Nephron (organoid): ENCODE measurements around the gene APBB3.
"Not testable (repeated sequence)": the region's sequence is repeated elsewhere in the genome, so short reads cannot be mapped to it uniquely, and the experiment has no call there.

Experiments
- H3K27ac Mint-ChIP-seq, 3 experiments: 2 replicates each; pipeline ENCODE4 v1.8.0; 2020; ENCODE audit warnings: mixed read lengths in 3 of 3, mild to moderate bottlenecking in 2 of 3, moderate library complexity in 1 of 3
- H3K27me3 Mint-ChIP-seq: 2 replicates; pipeline ENCODE4 v1.8.0; 2021; ENCODE audit warnings: low read depth, mild to moderate bottlenecking, moderate library complexity, mixed read lengths
- H3K36me3 Mint-ChIP-seq: 2 replicates; pipeline ENCODE4 v1.8.0; 2020; ENCODE audit warnings: low read depth, mixed read lengths
- H3K4me1 Mint-ChIP-seq: 2 replicates; pipeline ENCODE4 v1.8.0; 2020; ENCODE audit warnings: mixed read lengths
- H3K4me3 Mint-ChIP-seq, 3 experiments: 2 replicates each; pipeline ENCODE4 v1.8.0; 2020; ENCODE audit warnings: mild to moderate bottlenecking in 3 of 3, mixed read lengths in 3 of 3, moderate library complexity in 2 of 3
- H3K9me3 Mint-ChIP-seq: 2 replicates; pipeline ENCODE4 v1.8.0; 2020; ENCODE audit warnings: mixed read lengths
- TF ChIP-seq, protein P1 (sequence below), 3 experiments: fragments of 200-600 bp; sonication (generic); IDR thresholded peaks; one replicate each; pipeline ENCODE4 v1.5.0; 2021; ENCODE audit warnings: antibody characterized with exemption in 3 of 3; ENCODE audit not compliant: unreplicated experiment in 3 of 3

Gene APBB3

GRCh38 chr5:140587495-140587894 lies 23.1 kb upstream of the APBB3 start:
- no peaks in the 10 kb centered on the region for H3K36me3 Mint-ChIP-seq
- H3K27me3 Mint-ChIP-seq = peaks cover 14% of the 10 kb centered on the region
- no peak overlapping the region for H3K4me3 Mint-ChIP-seq

GRCh38 chr5:140579188-140579747 lies 14.9 kb upstream of the APBB3 start:
- H3K36me3 Mint-ChIP-seq, H3K27ac Mint-ChIP-seq: not testable (repeated sequence)
- H3K27me3 Mint-ChIP-seq = peaks cover 13% of the 10 kb centered on the region

More at GRCh38 chr5:140587495-140587894, 23.1 kb upstream of the APBB3 start:
- TF ChIP-seq, protein P1, sequence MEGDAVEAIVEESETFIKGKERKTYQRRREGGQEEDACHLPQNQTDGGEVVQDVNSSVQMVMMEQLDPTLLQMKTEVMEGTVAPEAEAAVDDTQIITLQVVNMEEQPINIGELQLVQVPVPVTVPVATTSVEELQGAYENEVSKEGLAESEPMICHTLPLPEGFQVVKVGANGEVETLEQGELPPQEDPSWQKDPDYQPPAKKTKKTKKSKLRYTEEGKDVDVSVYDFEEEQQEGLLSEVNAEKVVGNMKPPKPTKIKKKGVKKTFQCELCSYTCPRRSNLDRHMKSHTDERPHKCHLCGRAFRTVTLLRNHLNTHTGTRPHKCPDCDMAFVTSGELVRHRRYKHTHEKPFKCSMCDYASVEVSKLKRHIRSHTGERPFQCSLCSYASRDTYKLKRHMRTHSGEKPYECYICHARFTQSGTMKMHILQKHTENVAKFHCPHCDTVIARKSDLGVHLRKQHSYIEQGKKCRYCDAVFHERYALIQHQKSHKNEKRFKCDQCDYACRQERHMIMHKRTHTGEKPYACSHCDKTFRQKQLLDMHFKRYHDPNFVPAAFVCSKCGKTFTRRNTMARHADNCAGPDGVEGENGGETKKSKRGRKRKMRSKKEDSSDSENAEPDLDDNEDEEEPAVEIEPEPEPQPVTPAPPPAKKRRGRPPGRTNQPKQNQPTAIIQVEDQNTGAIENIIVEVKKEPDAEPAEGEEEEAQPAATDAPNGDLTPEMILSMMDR (IDR thresholded peaks at IDR 0.05; ENCODE audit: unreplicated experiment in 3 of 3) = no peak
- H3K9me3 Mint-ChIP-seq = peaks cover 3% of the 10 kb centered on the region
- no peak overlapping the region for H3K27ac Mint-ChIP-seq
- H3K4me1 Mint-ChIP-seq = no peaks in the 10 kb centered on the region

GRCh38 chr5:140576776-140577201 lies 12.4 kb upstream of the APBB3 start:
- H3K4me3 Mint-ChIP-seq = no peak overlapping the region
- H3K27me3 Mint-ChIP-seq = peaks cover 6% of the 10 kb centered on the region
- no peaks in the 10 kb centered on the region for H3K36me3 Mint-ChIP-seq
- no peak overlapping the region for H3K27ac Mint-ChIP-seq
- TF ChIP-seq, protein P1 (IDR thresholded peaks at IDR 0.05; ENCODE audit: unreplicated experiment in 3 of 3) = no peak
- H3K9me3 Mint-ChIP-seq = no peaks in the 10 kb centered on the region
- no peaks in the 10 kb centered on the region for H3K4me1 Mint-ChIP-seq

More at GRCh38 chr5:140579188-140579747, 14.9 kb upstream of the APBB3 start:
- H3K9me3 Mint-ChIP-seq, H3K4me1 Mint-ChIP-seq, H3K4me3 Mint-ChIP-seq: not testable (repeated sequence)

- TF ChIP-seq, protein P1 (IDR thresholded peaks at IDR 0.05; ENCODE audit: unreplicated experiment in 3 of 3) = no peak
- no peak overlapping the region for H3K4me3 Mint-ChIP-seq
- no peaks in the 10 kb centered on the region for H3K27me3 Mint-ChIP-seq
- no peaks in the 10 kb centered on the region for H3K36me3 Mint-ChIP-seq
- no peaks in the 10 kb centered on the region for H3K4me1 Mint-ChIP-seq
- no peak overlapping the region for H3K27ac Mint-ChIP-seq
- H3K9me3 Mint-ChIP-seq = no peaks in the 10 kb centered on the region
Measured at GRCh38 chr5:140575309-140575708, 10.9 kb upstream of the APBB3 start.

GRCh38 chr5:140574165-140574564 lies 9.8 kb upstream of the APBB3 start:
- no peaks in the 10 kb centered on the region for H3K36me3 Mint-ChIP-seq
- no peak overlapping the region for H3K27ac Mint-ChIP-seq
- no peaks in the 10 kb centered on the region for H3K9me3 Mint-ChIP-seq
- no peak overlapping the region for H3K4me3 Mint-ChIP-seq
- TF ChIP-seq, protein P1 (IDR thresholded peaks at IDR 0.05; ENCODE audit: unreplicated experiment in 3 of 3) = no peak
- peaks cover 2% of the 10 kb centered on the region for H3K4me1 Mint-ChIP-seq
- no peaks in the 10 kb centered on the region for H3K27me3 Mint-ChIP-seq

DNA sequence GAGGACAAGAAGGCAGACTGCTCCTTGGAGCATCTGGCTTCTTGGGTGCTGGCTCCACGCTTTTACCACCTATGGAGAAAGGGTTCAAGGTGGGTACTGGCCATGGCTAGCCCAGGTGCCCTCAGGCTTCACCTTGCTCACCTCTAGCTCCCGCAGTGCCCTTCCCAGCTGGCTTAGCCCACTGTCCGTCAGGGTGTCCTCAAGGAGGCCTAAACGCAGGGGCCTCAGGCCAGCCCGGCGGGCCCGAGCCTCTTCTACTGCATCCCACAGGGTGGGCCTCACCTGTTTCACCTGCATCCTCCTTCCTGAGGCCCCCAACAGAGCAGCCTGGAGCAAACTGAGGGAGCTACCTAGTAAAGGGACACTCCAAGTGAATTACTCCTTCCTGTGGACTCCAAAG lies 9.3 kb upstream of the APBB3 start:
- Mint-ChIP-seq H3K36me3 (no peaks in the 10 kb centered on the region), H3K9me3 (no peaks in the 10 kb centered on the region), H3K4me1 (peaks cover 4% of the 10 kb centered on the region), H3K27me3 (no peaks in the 10 kb centered on the region), H3K27ac (no peak overlapping the region), H3K4me3 (no peak overlapping the region)
- TF ChIP-seq, protein P1 (IDR thresholded peaks at IDR 0.05; ENCODE audit: unreplicated experiment in 3 of 3) = no peak
